Retinal pigment epithelial cell (primary cell): ENCODE data around the gene RNF224.

Source experiments
- DNase-seq: peaks from one replicate; pipeline ENCODE4 v3.0.0-alpha.2; 2010; ENCODE audit warnings: low read depth
- H3K4me3 ChIP-seq: 2 replicates; pipeline ENCODE4 v1.5.1; 2011; ENCODE audit warnings: mild to moderate bottlenecking, low read length, control low read depth, moderate library complexity
- TF ChIP-seq, protein P1 (sequence below): conservative IDR thresholded peaks from 2 replicates; pipeline ENCODE4 v1.5.1; 2011; ENCODE audit warnings: low read depth, low read length, control low read depth, inconsistent platforms

Gene RNF224

DNA sequence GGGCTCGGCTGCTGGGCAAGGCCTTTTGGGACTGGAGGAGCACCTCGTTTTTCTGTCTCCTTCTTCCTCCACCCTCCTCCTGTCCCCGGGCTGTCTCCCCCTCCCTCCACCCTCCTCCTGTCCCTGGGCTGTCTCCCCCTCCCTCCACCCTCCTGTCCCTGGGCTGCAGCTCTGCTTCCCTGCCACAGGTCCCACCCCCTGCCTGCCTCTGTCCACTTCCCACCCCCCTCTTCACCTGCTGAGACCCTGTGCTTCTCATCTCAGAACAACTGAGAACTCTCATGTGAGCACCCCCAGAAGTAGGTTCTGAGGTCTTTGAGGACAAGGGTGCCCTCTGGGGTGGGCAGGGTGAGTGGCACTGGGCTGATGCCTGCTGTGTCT is 44.4 kb downstream of the RNF224 start:
- TF ChIP-seq, protein P1, sequence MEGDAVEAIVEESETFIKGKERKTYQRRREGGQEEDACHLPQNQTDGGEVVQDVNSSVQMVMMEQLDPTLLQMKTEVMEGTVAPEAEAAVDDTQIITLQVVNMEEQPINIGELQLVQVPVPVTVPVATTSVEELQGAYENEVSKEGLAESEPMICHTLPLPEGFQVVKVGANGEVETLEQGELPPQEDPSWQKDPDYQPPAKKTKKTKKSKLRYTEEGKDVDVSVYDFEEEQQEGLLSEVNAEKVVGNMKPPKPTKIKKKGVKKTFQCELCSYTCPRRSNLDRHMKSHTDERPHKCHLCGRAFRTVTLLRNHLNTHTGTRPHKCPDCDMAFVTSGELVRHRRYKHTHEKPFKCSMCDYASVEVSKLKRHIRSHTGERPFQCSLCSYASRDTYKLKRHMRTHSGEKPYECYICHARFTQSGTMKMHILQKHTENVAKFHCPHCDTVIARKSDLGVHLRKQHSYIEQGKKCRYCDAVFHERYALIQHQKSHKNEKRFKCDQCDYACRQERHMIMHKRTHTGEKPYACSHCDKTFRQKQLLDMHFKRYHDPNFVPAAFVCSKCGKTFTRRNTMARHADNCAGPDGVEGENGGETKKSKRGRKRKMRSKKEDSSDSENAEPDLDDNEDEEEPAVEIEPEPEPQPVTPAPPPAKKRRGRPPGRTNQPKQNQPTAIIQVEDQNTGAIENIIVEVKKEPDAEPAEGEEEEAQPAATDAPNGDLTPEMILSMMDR: no peak
- no peak for DNase-seq
- H3K4me3 ChIP-seq: no peak overlapping the region

DNA sequence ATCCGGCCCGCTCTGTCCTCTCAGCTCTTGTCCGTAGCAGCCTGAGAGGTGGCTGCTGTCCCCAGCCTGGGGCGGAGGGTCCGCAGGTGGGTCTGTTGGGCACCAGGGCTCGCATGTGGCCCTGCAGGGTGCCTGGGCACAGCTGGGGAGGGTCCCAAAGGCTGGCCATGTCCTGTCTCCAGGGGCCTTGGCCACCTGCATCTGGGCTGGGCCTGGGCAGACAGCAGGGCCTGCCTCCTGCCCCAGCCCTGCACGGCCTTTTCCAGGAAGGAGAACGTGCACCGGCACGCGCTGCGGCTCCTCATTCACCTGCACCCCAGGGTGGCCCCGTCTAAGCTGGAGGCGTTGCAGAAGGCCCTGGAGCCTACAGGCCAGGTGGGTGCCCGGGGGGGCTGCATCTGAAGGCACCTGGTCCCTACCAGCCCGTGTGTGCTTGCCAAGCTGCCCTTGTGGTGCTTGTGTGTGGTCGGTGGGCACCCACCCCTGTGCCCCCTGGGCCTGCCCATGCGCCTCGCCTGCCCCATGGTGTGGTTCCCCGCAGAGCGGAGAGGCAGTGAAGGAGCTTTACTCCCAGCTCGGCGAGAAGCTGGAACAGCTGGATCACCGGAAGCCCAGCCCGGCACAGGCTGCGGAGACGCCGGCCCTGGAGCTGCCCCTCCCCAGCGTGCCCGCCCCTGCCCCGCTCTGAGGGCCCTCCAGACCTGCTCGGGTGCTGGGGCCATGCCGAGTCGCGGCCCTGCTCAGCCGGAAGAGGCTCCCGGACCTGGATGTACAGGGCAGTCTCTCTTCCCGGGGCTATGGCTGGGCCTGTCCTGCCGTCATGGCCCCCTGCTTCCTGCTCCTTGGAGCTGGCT is 45.2 kb downstream of the RNF224 start:
- TF ChIP-seq, protein P1: no peak
- no peak for DNase-seq
- no peak overlapping the region for H3K4me3 ChIP-seq

DNA sequence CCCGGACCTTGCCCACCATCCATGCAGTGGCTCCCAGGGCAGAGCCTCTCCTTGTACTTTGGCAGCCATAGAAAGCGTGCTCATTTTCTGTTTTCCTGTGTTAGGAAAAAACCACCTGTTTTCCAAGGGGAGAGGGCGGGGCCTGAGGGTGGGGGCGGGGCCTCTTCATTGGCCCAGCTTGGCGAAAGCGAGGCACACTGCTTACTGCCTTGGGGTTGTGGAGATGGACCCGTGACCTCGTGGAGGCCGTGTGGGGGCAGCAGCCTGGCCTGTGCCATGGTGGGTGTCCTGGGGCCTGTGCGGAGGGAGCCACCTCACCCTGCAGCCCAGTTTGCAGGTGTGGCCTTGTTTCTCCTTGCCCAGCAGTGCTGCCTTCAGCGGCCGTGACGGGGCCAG is 45.8 kb downstream of the RNF224 start:
- no peak for DNase-seq
- no peak overlapping the region for H3K4me3 ChIP-seq
- TF ChIP-seq, protein P1: no peak

DNA sequence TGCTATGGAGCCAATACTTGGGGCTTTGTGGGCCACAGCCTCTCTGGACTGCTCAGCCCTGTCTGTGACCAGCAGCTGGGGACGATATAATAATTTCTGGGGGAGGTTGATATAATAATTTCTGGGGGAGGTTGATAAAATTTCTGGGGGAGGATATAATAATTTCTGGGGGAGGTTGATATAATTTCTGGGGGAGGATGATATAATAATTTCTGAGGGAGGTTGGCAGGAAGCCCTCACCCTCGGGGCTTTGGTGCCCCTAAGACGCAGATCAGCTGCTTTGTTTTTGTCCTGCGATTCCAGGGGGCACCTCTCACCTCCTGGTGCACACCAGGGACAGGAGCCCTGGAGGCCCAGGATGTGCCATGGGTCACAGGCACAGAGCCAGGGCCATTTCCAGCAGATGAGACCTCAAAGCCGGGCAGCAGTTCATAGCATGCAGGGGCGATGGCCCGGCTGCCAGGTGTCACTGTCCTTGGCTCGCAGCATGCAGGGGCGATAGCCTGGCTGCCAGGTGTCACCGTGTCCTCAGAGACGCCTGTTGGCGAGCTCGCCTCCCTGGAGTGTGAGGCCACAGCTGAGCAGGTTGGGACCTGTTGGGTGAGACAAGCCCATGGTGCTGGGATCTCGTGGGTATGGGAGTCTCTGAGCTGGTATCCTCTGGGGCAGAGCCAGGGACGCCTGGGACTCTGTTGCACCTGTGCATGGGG is 46.5 kb downstream of the RNF224 start:
- TF ChIP-seq, protein P1: no peak
- DNase-seq: no peak
- H3K4me3 ChIP-seq: no peak overlapping the region

DNA sequence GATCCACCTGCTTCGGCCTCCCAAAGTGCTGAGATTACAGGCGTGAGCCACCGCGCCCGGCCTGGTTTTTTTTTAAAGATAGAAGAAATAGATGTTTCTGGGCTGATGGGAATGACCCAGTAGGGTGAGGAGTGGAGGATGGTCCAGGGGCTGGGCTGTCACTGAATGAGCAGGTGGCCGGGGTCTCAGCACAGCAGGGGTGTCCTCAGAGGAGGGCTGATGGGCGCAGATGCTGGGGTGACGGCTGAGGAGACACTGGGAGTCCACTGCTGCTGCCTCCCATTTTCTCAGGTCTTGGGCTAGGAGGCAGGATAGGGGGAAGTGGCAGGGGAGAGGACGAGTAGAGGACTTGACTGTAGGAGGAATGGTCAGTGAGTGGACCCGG is 47.9 kb downstream of the RNF224 start:
- no peak overlapping the region for H3K4me3 ChIP-seq
- TF ChIP-seq, protein P1: no peak
- no peak for DNase-seq

DNA sequence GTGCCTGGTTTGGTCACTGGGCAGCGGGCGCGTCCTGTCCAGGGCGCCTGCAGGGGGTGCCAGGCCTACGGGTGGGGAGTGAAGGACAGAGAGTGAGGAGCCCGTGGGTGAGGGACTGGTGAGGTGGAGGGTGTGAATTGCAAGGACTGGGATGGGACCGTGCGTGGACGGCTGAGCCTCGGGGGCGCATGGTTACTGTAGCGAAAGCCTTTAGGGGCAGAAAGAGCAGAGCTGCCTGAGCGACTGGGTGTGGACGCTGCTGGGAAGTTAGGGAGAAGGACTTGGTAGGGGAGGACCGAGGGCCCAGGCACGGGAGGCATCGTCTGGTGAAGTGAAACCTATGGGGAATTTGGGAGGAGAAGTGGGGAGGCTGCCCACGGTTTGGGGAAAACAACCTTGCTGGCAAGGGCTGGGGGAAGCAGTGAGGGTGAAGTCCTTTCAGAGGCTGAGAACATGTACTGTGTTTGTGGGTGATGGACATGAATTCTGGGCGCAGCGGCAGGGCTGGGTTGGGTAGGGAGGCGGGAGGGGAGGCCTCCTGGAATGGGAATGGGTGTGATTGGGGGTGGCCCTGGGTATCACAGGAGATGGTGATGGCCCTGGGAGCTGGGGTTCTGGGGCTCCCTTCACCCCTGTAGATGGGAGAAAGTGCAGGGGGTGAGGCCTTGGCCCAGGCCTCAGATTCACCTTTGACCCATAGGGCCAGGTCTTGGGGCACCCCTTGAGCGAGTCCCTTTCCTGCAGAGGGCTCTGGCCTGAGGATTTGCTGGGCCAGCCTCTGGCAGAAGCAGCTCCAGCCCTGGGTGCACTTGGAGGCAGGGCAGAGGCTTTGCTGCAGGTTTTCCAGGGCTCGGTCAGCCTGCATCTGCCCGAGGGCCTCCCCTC is 48.5 kb downstream of the RNF224 start:
- TF ChIP-seq, protein P1: no peak
- no peak overlapping the region for H3K4me3 ChIP-seq
- DNase-seq: no peak
